Lower lobe of right lung (tissue), 2 donors: Measurements from ENCODE around the gene MACROD2. TPM values are rescaled to one million over a fixed set of nuclear protein-coding genes. Genes with fewer than 3 reads are reported as not detected.

Source experiments
- ATAC-seq, 2 donors: fragments of 200-7000 bp; cut with Tn5 transposase; one replicate each; pipeline ENCODE4 v1.9.1; 2020 to 2022; ENCODE audit warnings: mild to moderate bottlenecking in 2 of 2, moderate library complexity in 2 of 2
- DNase-seq: peaks from one replicate; pipeline ENCODE4 v3.0.0-alpha.2; 2020
- H3K27ac ChIP-seq: fragments of 200-600 bp; one replicate; pipeline ENCODE4 v1.8.0; 2022
- H3K27me3 ChIP-seq: fragments of 200-600 bp; one replicate; pipeline ENCODE4 v1.8.0; 2022; ENCODE audit warnings: low read depth
- H3K36me3 ChIP-seq: fragments of 200-600 bp; one replicate; pipeline ENCODE4 v1.8.0; 2022; ENCODE audit warnings: mild to moderate bottlenecking
- H3K4me1 ChIP-seq: fragments of 200-600 bp; one replicate; pipeline ENCODE4 v1.8.0; 2022
- H3K4me3 ChIP-seq: fragments of 200-600 bp; one replicate; pipeline ENCODE4 v1.8.0; 2022; ENCODE audit warnings: mild to moderate bottlenecking
- H3K9me3 ChIP-seq: fragments of 200-600 bp; one replicate; pipeline ENCODE4 v1.8.0; 2022
- intact Hi-C: fragments of 100-400 bp; cut with DNase I; formaldehyde crosslinking; loops from one replicate; pipeline ENCODE4 v1.11.0; 2022
- total RNA-seq: library from RNA; stranded (reverse); fragmentation: NEBNext Ultra II Directional; extraction: Animal tissue kit (Norgen Biotek cat#: 25700); gene quantifications from one replicate; pipeline ENCODE4 v1.2.1, GENCODE V29; 2021
- TF ChIP-seq, protein P1 (sequence below): fragments of 200-600 bp; IDR thresholded peaks from one replicate; pipeline ENCODE4 v1.8.0; 2022; ENCODE audit warnings: antibody characterized with exemption, mild to moderate bottlenecking
- donor health status: DM: no; HTN: yes; CAD: no; lungs with severe emphysema.

MACROD2 gene
- total RNA-seq, 1 donor from 2014 or later: 73.0 TPM

DNA sequence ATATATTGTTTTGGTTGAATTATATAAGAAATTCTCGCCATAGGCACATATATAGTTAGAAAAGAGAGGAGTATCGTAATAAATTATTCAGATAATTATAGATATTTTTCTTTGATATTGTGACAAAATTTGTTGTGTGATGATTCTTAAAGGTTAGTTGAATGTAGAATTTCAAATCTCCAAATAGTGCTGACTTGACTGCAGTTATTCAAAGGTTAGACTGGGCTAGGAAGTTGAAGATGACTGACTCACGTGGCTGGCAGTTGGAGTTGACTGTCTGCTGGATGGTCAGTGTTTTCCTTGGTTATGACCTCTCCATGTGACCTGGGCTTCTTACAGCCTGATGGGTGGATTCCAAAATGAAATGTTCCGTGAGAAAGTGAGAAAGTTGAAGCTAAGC lies 286.8 kb downstream of the MACROD2 start:
- ATAC-seq (no peak), DNase-seq (no peak)
- no peaks in the 10 kb centered on the region for H3K27me3 ChIP-seq
- H3K36me3 ChIP-seq: no peaks in the 10 kb centered on the region
- H3K4me1 ChIP-seq: no peaks in the 10 kb centered on the region
- no peak overlapping the region for H3K4me3 ChIP-seq
- H3K27ac ChIP-seq: no peak overlapping the region
- intact Hi-C loops: no loop called here
- TF ChIP-seq, protein P1, sequence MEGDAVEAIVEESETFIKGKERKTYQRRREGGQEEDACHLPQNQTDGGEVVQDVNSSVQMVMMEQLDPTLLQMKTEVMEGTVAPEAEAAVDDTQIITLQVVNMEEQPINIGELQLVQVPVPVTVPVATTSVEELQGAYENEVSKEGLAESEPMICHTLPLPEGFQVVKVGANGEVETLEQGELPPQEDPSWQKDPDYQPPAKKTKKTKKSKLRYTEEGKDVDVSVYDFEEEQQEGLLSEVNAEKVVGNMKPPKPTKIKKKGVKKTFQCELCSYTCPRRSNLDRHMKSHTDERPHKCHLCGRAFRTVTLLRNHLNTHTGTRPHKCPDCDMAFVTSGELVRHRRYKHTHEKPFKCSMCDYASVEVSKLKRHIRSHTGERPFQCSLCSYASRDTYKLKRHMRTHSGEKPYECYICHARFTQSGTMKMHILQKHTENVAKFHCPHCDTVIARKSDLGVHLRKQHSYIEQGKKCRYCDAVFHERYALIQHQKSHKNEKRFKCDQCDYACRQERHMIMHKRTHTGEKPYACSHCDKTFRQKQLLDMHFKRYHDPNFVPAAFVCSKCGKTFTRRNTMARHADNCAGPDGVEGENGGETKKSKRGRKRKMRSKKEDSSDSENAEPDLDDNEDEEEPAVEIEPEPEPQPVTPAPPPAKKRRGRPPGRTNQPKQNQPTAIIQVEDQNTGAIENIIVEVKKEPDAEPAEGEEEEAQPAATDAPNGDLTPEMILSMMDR: no peak
- no peaks in the 10 kb centered on the region for H3K9me3 ChIP-seq

DNA sequence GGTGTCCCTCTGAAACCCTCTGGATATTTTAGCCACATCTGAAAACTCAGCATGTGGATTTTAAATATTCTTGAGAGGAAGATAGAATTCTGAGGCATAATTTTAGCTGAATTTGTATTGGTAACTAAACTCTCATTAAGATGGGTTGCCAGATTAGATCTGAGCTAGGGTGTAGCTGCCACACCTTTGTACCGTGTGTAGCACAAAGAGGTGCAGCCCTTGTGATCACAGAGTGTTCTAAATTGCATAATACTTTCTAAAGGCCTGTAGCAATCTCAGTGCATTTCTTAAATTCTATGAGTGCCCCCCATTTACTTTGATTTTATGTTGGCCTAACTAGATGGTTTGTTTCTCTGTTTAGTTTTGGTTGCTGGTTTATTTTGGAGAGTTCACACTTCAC lies 289.1 kb downstream of the MACROD2 start:
- H3K27me3 ChIP-seq: no peaks in the 10 kb centered on the region
- no peaks in the 10 kb centered on the region for H3K36me3 ChIP-seq
- H3K27ac ChIP-seq: no peak overlapping the region
- intact Hi-C loops: no loop called here
- H3K9me3 ChIP-seq: no peaks in the 10 kb centered on the region
- DNase-seq: no peak
- TF ChIP-seq, protein P1: no peak
- no peaks in the 10 kb centered on the region for H3K4me1 ChIP-seq
- no peak overlapping the region for H3K4me3 ChIP-seq
- ATAC-seq: peak in 1 of 2 donors; percentile 62

DNA sequence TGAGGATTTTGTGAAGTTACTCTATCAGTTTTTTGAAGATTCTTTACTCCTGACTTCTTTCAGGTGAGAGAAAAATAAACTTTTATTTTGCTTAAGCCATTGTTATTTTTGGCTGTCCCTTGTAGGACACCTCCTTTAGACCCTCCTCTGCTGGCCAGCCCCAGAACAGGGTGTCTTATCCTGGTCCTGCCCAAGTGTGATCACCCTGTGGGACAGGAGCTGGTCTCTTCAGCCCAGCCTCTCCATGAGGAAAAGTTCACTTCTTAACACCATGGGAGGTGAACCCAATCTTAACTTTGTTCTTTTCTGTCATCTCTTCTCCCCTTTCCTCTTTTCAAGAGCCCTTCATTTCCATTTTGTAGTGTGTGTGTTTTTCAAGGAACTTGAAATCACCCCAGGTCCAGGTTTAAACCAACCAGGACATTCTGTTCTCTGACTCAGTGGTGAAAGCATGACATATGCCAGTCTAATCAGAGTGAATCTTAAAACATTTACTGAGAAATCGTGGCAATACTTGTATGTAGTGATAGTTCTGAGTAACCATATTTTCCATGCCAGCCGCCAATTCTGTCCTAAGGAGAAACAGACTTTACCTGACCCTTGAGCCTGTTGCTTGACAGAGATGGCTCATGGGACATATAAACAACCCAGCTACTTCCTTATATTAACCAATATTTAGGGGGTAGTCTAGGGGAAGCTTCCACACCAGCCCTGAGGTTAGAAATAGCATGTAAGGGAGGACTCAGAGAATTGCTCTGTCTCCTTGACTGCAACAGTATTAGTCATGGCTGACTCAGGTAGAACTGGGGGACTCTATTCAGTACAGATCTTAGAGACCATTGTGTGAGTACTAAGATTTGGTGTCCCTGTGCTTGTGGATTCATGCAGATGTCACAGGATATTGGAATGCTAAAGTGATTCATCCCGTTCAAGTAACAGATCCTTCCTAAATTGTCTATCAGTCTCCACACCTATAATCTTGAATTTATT lies 293.3 kb downstream of the MACROD2 start:
- no peak overlapping the region for H3K4me3 ChIP-seq
- H3K27me3 ChIP-seq: no peaks in the 10 kb centered on the region
- no peaks in the 10 kb centered on the region for H3K9me3 ChIP-seq
- ATAC-seq: peak; percentile 42 to 60
- intact Hi-C loops: no loop called here
- H3K4me1 ChIP-seq: no peaks in the 10 kb centered on the region
- no peak overlapping the region for H3K27ac ChIP-seq
- H3K36me3 ChIP-seq: no peaks in the 10 kb centered on the region
- TF ChIP-seq, protein P1: no peak
- no peak for DNase-seq

DNA sequence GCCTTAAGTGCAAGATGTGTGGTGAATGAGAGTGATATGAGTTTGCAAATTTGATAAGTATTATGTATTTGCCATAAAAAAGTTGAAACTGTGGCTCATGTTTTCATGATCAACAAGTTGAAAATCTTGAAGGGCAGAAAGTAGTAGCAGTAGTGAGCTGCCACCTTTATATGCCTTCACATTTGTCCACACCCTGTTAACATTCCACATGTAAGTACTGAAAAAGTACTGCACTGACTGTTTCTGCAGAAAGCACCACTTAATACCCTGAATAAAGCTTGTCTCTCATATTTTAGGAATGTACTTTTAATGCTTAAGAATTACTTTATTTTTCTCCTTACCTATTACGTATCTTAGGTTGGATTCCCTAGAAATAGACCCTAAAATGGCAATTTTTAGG lies 296.2 kb downstream of the MACROD2 start:
- no peaks in the 10 kb centered on the region for H3K9me3 ChIP-seq
- H3K27me3 ChIP-seq: no peaks in the 10 kb centered on the region
- no peaks in the 10 kb centered on the region for H3K4me1 ChIP-seq
- TF ChIP-seq, protein P1: no peak
- H3K27ac ChIP-seq: no peak overlapping the region
- H3K36me3 ChIP-seq: no peaks in the 10 kb centered on the region
- intact Hi-C loops: no loop called here
- no peak overlapping the region for H3K4me3 ChIP-seq
- DNase-seq (no peak), ATAC-seq (peak; percentile 51 to 74)

DNA sequence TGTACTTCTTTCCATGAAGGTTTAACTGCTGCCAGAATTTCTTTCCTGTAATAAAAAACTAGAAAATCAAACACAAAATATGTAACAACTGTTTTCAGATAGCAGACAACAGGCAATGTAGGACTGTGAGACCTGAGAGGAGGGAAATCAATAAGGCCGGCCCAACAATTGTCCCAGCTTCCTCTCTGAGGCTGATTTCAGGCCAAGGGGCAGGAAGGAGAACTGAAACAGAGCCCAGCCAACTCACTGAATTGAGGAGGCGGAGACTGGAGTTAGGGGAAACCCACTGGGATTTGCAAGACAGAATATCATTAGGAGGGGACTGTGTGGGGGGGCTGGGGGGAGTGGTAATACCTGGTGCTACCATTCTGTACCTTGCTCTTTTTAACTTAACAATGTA lies 299.9 kb downstream of the MACROD2 start:
- Histone ChIP-seq H3K4me1 (no peaks in the 10 kb centered on the region), H3K36me3 (no peaks in the 10 kb centered on the region), H3K9me3 (no peaks in the 10 kb centered on the region), H3K27me3 (no peaks in the 10 kb centered on the region), H3K4me3 (no peak overlapping the region), H3K27ac (no peak overlapping the region)
- DNase-seq (no peak), ATAC-seq (no peak)
- intact Hi-C loops: no loop called here
- TF ChIP-seq, protein P1: no peak
